Activated B cell treated with CpG ODN at 0.5 μM for 24 hours (primary cell): ENCODE data around the gene TOR4A. TPM values are rescaled to one million over a fixed set of nuclear protein-coding genes. Genes with fewer than 3 reads are reported as not detected.

Experiments
- ATAC-seq: fragments of 200-7000 bp; cut with Tn5 transposase; one replicate; pipeline ENCODE4 v1.10.0; 2021; ENCODE audit warnings: low read depth, mild to moderate bottlenecking, moderate library complexity
- CTCF ChIA-PET: fragments of 350-600 bp; sonication (Branson Sonifier 250); formaldehyde crosslinking; loops from one replicate; lab custom pipeline; 2021; ENCODE audit warnings: antibody characterized with exemption; lab: Charles Lee
- POLR2A ChIA-PET: fragments of 350-600 bp; sonication (Branson Sonifier 250); formaldehyde crosslinking; loops from one replicate; lab custom pipeline; 2021; ENCODE audit warnings: antibody characterized with exemption; lab: Charles Lee
- DNase-seq: peaks from one replicate; pipeline ENCODE4 v3.0.0; 2022
- H3K27ac Mint-ChIP-seq: one replicate; pipeline ENCODE4 v1.8.0; 2020; ENCODE audit warnings: mixed read lengths
- H3K27me3 Mint-ChIP-seq: one replicate; pipeline ENCODE4 v1.8.0; 2021; ENCODE audit warnings: mixed read lengths
- H3K36me3 Mint-ChIP-seq: one replicate; pipeline ENCODE4 v1.8.0; 2021; ENCODE audit warnings: low read depth, mixed read lengths
- H3K4me1 Mint-ChIP-seq: one replicate; pipeline ENCODE4 v1.8.0; 2021; ENCODE audit warnings: mixed read lengths
- H3K4me3 Mint-ChIP-seq: one replicate; pipeline ENCODE4 v1.8.0; 2020; ENCODE audit warnings: mild to moderate bottlenecking, mixed read lengths
- H3K9me3 Mint-ChIP-seq: one replicate; pipeline ENCODE4 v1.8.0; 2020; ENCODE audit warnings: mixed read lengths
- CTCF ChIP-seq: fragments of 200-600 bp; IDR thresholded peaks from one replicate; pipeline ENCODE4 v1.8.0; 2022; ENCODE audit warnings: antibody characterized with exemption, mild to moderate bottlenecking
- intact Hi-C: fragments of 100-400 bp; cut with micrococcal nuclease; formaldehyde crosslinking; loops from one replicate; pipeline ENCODE4 v1.15.1; 2024
- total RNA-seq: library from RNA; stranded (reverse); gene quantifications from 2 replicates; pipeline ENCODE4 v1.2.3, GENCODE V29; 2022

Gene TOR4A
- total RNA-seq, 1 donor from 2014 or later: 9.1 TPM

- POLR2A ChIA-PET: interaction anchor here (0.6 kb wide), 1 partner anchor 112 kb away, joined by 4 read pairs; no protein-coding TSS in a partner anchor
- peaks cover 2% of the 10 kb centered on the region for H3K27me3 Mint-ChIP-seq
- H3K4me1 Mint-ChIP-seq: peaks cover 30% of the 10 kb centered on the region
- ATAC-seq (no peak), DNase-seq (no peak)
- H3K9me3 Mint-ChIP-seq: no peaks in the 10 kb centered on the region
- CTCF ChIA-PET: no interaction called here
- no peak overlapping the region for H3K4me3 Mint-ChIP-seq
- intact Hi-C loops: no loop called here
- H3K36me3 Mint-ChIP-seq: no peaks in the 10 kb centered on the region
- H3K27ac Mint-ChIP-seq: no peak overlapping the region
- TF ChIP-seq CTCF: no peak
Observed at GRCh38 chr9:137232510-137232909, 45.0 kb upstream of the TOR4A start.

- H3K4me3 Mint-ChIP-seq: no peak overlapping the region
- intact Hi-C loops: no loop called here
- H3K36me3 Mint-ChIP-seq: no peaks in the 10 kb centered on the region
- H3K9me3 Mint-ChIP-seq: no peaks in the 10 kb centered on the region
- H3K27me3 Mint-ChIP-seq: no peaks in the 10 kb centered on the region
- DNase-seq (no peak), ATAC-seq (no peak)
- ChIA-PET POLR2A (interaction anchor here (0.8 kb wide), 1 partner anchor 29 kb away, joined by 5 read pairs; no protein-coding TSS in a partner anchor), CTCF (no interaction called here)
- no peak overlapping the region for H3K27ac Mint-ChIP-seq
- TF ChIP-seq CTCF: no peak
- peaks cover 32% of the 10 kb centered on the region for H3K4me1 Mint-ChIP-seq
Observed at GRCh38 chr9:137233143-137233980, 44.2 kb upstream of the TOR4A start.

GRCh38 chr9:137234055-137234697 is 43.4 kb upstream of the TOR4A start:
- Mint-ChIP-seq H3K36me3 (no peaks in the 10 kb centered on the region), H3K27ac (no peak overlapping the region), H3K9me3 (no peaks in the 10 kb centered on the region), H3K4me1 (peaks cover 37% of the 10 kb centered on the region), H3K27me3 (no peaks in the 10 kb centered on the region), H3K4me3 (no peak overlapping the region)
- CTCF ChIA-PET: interaction anchor here (0.6 to 1.3 kb wide), 4 partner anchors 11 to 138 kb away, joined by 3 to 7 read pairs (median 4); no protein-coding TSS in a partner anchor
- ATAC-seq: no peak
- no peak for TF ChIP-seq CTCF
- DNase-seq: no peak
- intact Hi-C loops: no loop called here
- POLR2A ChIA-PET: interaction anchor here (0.6 to 1.5 kb wide), 4 partner anchors 30 to 233 kb away, joined by 4 to 8 read pairs (median 6); partner anchors contain the start of genes ANAPC2 and SSNA1

- H3K27me3 Mint-ChIP-seq: no peaks in the 10 kb centered on the region
- intact Hi-C loops: no loop called here
- ChIA-PET POLR2A (interaction anchor here (0.6 to 1.5 kb wide), 5 partner anchors 12 to 234 kb away, joined by 3 to 8 read pairs (median 7); partner anchors contain the start of genes ANAPC2, MAN1B1 and SSNA1), CTCF (interaction anchor here (0.6 to 1.3 kb wide), 5 partner anchors 12 to 211 kb away, joined by 3 to 7 read pairs (median 4); no protein-coding TSS in a partner anchor)
- H3K27ac Mint-ChIP-seq: peak overlapping the region; percentile 59
- H3K4me1 Mint-ChIP-seq: peaks cover 41% of the 10 kb centered on the region
- peak; percentile 50 for ATAC-seq
- no peak for TF ChIP-seq CTCF
- no peak for DNase-seq
- no peaks in the 10 kb centered on the region for H3K9me3 Mint-ChIP-seq
- H3K4me3 Mint-ChIP-seq: peak overlapping the region; percentile 66
- H3K36me3 Mint-ChIP-seq: no peaks in the 10 kb centered on the region
Observed at GRCh38 chr9:137234758-137235423, 42.6 kb upstream of the TOR4A start.
